ENCODE measurements around the gene STK32C. TPM values are rescaled to one million over a fixed set of nuclear protein-coding genes. Genes with fewer than 3 reads are reported as not detected.

The STK32C gene
- total and polyA plus RNA-seq, 10 of the 15 experiments (the other 5 are each of a cell fraction or from before 2014, with no cell fraction given): 1.5 to 18.1 (median 6.4) TPM

- ChIA-PET POLR2A (no interaction called here), SMC1A (ENCODE audit: uncharacterized antibody, unreplicated experiment) (no interaction called here), CTCF (no interaction called here), RAD21 (ENCODE audit: unreplicated experiment) (no interaction called here)
- intact Hi-C loops (cut with micrococcal nuclease; ENCODE audit: unreplicated experiment): no loop called here
- DNase-seq (ENCODE audit: low read depth, low spot score) (no peak), FAIRE-seq (no peak), ATAC-seq (no peak)
- Histone ChIP-seq H3K27me3 (replicated peaks in 1 of 2; ENCODE audit: control insufficient read depth in 2 of 2, insufficient read depth in 2 of 2, low read length in 1 of 2) (no peaks in the 10 kb centered on the region), H3K4me2 (ENCODE audit: control insufficient read depth, insufficient read depth) (no peak overlapping the region), H3K9ac (ENCODE audit: control insufficient read depth, insufficient read depth, low read length) (no peak overlapping the region), H3K27ac (ENCODE audit: control insufficient read depth, insufficient read depth) (no peak overlapping the region), H3K9me3 (replicated peaks; ENCODE audit: control insufficient read depth, insufficient read depth, low read length) (no peaks in the 10 kb centered on the region), H3K79me2 (ENCODE audit: control insufficient read depth, insufficient read depth, low read length) (no peaks in the 10 kb centered on the region), H3K4me3 (no peak overlapping the region), H4K20me1 (ENCODE audit: control insufficient read depth, insufficient read depth) (no peaks in the 10 kb centered on the region), H3K36me3 (ENCODE audit: control insufficient read depth in 2 of 2, insufficient read depth in 2 of 2, low read length in 1 of 2) (no peaks in the 10 kb centered on the region), H2AFZ (ENCODE audit: control insufficient read depth, low read depth, low read length) (no peak overlapping the region), H3K4me1 (ENCODE audit: control insufficient read depth, insufficient read depth, low read length) (no peaks in the 10 kb centered on the region)
- BruUV-seq (replicated peaks): no TSS peak
- in situ Hi-C loops (cut with MboI): no loop called here
- 50% methylated on average over 27 of the region's 37 CpGs for WGBS (ENCODE audit: insufficient coverage, insufficient replicate concordance, low lambda C conversion rate, missing lambda C conversion rate)
- TF ChIP-seq SP1 (IDR thresholded peaks at IDR 0.05; ENCODE audit: low read depth, low read length) (no peak), JUNB (IDR thresholded peaks at IDR 0.05) (no peak), RELA (IDR thresholded peaks at IDR 0.05; ENCODE audit: borderline replicate concordance, partially characterized antibody) (no peak), RBBP5 (conservative IDR thresholded peaks at IDR 0.05) (no peak), SIN3A (IDR thresholded peaks at IDR 0.05; ENCODE audit: low read depth, low read length) (no peak)
- TF ChIP-seq, protein P1, sequence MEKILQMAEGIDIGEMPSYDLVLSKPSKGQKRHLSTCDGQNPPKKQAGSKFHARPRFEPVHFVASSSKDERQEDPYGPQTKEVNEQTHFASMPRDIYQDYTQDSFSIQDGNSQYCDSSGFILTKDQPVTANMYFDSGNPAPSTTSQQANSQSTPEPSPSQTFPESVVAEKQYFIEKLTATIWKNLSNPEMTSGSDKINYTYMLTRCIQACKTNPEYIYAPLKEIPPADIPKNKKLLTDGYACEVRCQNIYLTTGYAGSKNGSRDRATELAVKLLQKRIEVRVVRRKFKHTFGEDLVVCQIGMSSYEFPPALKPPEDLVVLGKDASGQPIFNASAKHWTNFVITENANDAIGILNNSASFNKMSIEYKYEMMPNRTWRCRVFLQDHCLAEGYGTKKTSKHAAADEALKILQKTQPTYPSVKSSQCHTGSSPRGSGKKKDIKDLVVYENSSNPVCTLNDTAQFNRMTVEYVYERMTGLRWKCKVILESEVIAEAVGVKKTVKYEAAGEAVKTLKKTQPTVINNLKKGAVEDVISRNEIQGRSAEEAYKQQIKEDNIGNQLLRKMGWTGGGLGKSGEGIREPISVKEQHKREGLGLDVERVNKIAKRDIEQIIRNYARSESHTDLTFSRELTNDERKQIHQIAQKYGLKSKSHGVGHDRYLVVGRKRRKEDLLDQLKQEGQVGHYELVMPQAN (conservative IDR thresholded peaks at IDR 0.05): no peak
These were observed 101.9 kb downstream of the STK32C start for GRCh38 chr10:132205650-132206376.

All from GM12878 (cell line).